Articular chondrocyte of knee joint (primary cell): Measurements from ENCODE around the gene DEGS2. TPM values are rescaled to one million over a fixed set of nuclear protein-coding genes. Genes with fewer than 3 reads are reported as not detected.

Experiments
- small RNA-seq: library from RNA; depleted of rRNA; stranded (forward); fragments of <200 nt; gene quantifications from one replicate; pipeline ENCODE3, GENCODE V24; 2012
- total RNA-seq: library from RNA; depleted of rRNA; stranded (reverse); fragments of >200 nt; gene quantifications from 2 replicates; pipeline ENCODE4 v1.2.3, GENCODE V29; 2012

Gene DEGS2
- under 0.01 and 0.13 TPM in 2 replicates for total RNA-seq

DNA sequence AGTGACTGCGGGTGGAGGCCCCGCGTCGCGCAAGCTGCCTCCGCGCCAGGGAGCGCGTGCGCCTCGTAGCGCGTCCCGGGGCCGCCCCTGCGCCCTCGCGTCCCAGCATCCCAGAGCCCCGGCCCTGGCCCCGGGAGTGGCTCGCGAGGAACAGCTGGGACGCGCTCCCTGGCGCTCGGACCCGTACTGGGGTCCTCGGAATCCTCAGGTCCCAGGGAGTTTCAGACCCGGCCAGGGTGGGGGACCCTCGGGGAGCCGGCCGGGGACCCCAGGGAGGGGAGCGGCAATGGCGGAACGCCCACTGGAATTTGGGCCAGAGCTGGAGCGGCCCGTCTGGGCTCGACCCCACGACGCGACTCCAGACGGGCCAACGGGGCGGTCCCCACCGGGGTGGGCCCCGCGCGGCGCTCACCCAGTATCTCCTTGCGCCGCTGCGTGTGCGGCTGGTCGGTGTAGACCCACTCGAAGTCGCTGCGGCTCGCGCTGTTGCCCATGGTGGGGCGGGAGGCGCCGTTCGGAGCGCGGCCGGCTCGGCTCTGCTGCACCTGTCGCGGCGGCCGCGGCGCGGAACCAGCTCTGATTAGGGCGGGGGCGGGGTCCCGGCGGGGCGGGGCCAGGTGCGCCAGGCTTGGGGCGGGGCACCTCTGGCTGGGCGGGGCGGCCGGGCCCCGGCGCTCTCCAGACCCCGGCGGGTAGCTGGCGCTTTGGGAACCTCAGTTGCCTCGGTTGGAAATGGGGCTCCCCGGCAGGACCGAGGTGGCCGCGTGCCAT lies at the start of gene DEGS2:
DEGS2 (minus strand) TSS at position 552 of the 771 bp plus-strand sequence; CDS start at position 494, 58 bp downstream.

Small RNA genes lying within 50 kb of the gene (small RNA-seq; reads per million reads assigned to genes)
- gene MIR151B: not detected
- 3,976 reads per million, percentile 100 among the genes with 10 or more reads in this experiment for gene MIR342

Other genes with a start within 250 kb of the DEGS2 start
- 15.1 and 18.7 TPM in 2 replicates for gene EVL, start 94.2 kb downstream of the DEGS2 start, total RNA-seq
- 46.3 and 47.6 TPM in 2 replicates for gene YY1, start 79.5 kb upstream of the DEGS2 start, total RNA-seq
- 9.1 and 10.8 TPM in 2 replicates for gene SLC25A29, start 146.8 kb upstream of the DEGS2 start, total RNA-seq
- not detected in 2 replicates for gene SLC25A47, start 163.7 kb upstream of the DEGS2 start, total RNA-seq
- 18.8 and 18.9 TPM in 2 replicates for gene WDR25, start 216.8 kb upstream of the DEGS2 start, total RNA-seq